Measurements from ENCODE around the gene FIGLA. TPM values are rescaled to one million over a fixed set of nuclear protein-coding genes. Genes with fewer than 3 reads are reported as not detected.
A peak's percentile ranks its signal among the peaks of the same experiment; 100 is the strongest.

Gene FIGLA
- total and polyA plus RNA-seq, 2 of the 8 experiments (the other 6 are each of a cell fraction or from before 2014, with no cell fraction given): not detected

DNA sequence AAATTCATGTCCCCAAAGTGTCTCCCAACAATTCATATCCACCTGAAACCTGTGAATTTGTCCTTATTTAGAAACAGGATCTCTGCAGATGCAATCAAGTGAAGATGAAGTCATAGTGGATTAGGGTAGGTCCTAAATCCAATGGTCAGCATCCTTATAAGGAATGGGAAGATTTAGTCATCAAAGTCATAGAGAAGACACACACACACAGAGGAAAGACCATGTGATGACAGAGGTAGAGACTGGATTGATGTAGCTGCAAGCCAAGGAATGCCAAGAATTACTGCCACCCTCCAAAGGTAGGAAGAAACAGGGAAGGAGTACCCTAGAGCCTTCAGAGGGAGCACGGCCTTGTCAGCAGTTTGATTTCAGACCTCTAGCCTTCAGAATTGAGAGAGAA, 40.1 kb downstream of the FIGLA start:
- peaks cover 0 to 4% of the 10 kb centered on the region in 2 experiments; a peak in 1 of 4 replicates for H3K9me3 ChIP-seq (ENCODE audit: insufficient read depth in 2 of 2, low read depth in 1 of 2, low read length in 1 of 2)
- H2AFZ ChIP-seq (ENCODE audit: low read length): no peak overlapping the region
- peaks cover 1 to 23% (median 16%) of the 10 kb centered on the region in 4 experiments; a peak in 6 of 7 replicates for H3K4me1 ChIP-seq (replicated peaks in 1 of 4; ENCODE audit: control insufficient read depth in 3 of 4, insufficient read depth in 4 of 4, low read length in 3 of 4)
- WGBS, 2 experiments (ENCODE audit: extremely low coverage in 1 of 2, insufficient coverage in 1 of 2, insufficient read length in 1 of 2, insufficient replicate concordance in 2 of 2, low coverage in 1 of 2, low lambda C conversion rate in 2 of 2, missing lambda C conversion rate in 1 of 2): 76% methylated on average over 1 of the region's 1 CpG; no CpG with 5 or more reads in 1 of the 2 experiments
- H3K14ac ChIP-seq (ENCODE audit: insufficient read length): no peak overlapping the region
- no peak overlapping the region for H4K91ac ChIP-seq (replicated peaks; ENCODE audit: insufficient read length, low read length)
- H3K23ac ChIP-seq (ENCODE audit: insufficient read length): no peak overlapping the region
- peaks cover 24 to 38% of the 10 kb centered on the region in 2 experiments for H4K20me1 ChIP-seq (replicated peaks in 1 of 2; ENCODE audit: control insufficient read depth in 1 of 2, insufficient read depth in 2 of 2, low read length in 2 of 2)
- no peak overlapping the region for H2BK5ac ChIP-seq (ENCODE audit: low read depth, low read length)
- H2BK20ac ChIP-seq (ENCODE audit: low read length): no peak overlapping the region
- H3K23me2 ChIP-seq (ENCODE audit: low read depth, low read length): peaks cover 2% of the 10 kb centered on the region; the same call in 1 of the 2 replicates
- no peak overlapping the region for H2BK12ac ChIP-seq (ENCODE audit: low read depth, low read length)
- no peaks in the 10 kb centered on the region for H3K27me3 ChIP-seq (replicated peaks in 1 of 4; ENCODE audit: control insufficient read depth in 3 of 4, extremely low read depth in 1 of 4, insufficient read depth in 3 of 4, low read length in 3 of 4)
- H3K4ac ChIP-seq (replicated peaks; ENCODE audit: insufficient read length, low read depth, low read length): no peak overlapping the region
- no peak overlapping the region for H4K8ac ChIP-seq (ENCODE audit: extremely low read depth, insufficient read depth, low read length)
- POLR2A ChIA-PET (ENCODE audit: partially characterized antibody): no interaction called here
- H3K79me1 ChIP-seq (ENCODE audit: low read depth, low read length): peaks cover 28% of the 10 kb centered on the region
- no peak for DNase-seq (ENCODE audit: low read depth in 1 of 2, low spot score in 2 of 2)
- peak overlapping the region; percentile 89; the same call in 1 of the 2 replicates for H2BK15ac ChIP-seq (ENCODE audit: low read length)
- no peak overlapping the region for H3K27ac ChIP-seq (ENCODE audit: low read depth, low read length)
- CTCF ChIA-PET (ENCODE audit: partially characterized antibody): interaction anchor here (0.7 to 4.2 kb wide), 5 partner anchors 9 to 62 kb away, joined by 3 to 18 read pairs (median 3); no protein-coding TSS in a partner anchor
- no peak overlapping the region for H3K56ac ChIP-seq (replicated peaks; ENCODE audit: insufficient read length, low read depth, low read length)
- H4K5ac ChIP-seq (ENCODE audit: insufficient read length, low read depth, low read length): no peak overlapping the region
- peaks cover 18 to 99% of the 10 kb centered on the region in 2 experiments for H3K79me2 ChIP-seq (ENCODE audit: control insufficient read depth in 1 of 2, insufficient read depth in 2 of 2, low read length in 2 of 2)
- no peak overlapping the region for H2BK120ac ChIP-seq (replicated peaks; ENCODE audit: low read depth, low read length)
- no peak overlapping the region for H3K18ac ChIP-seq (ENCODE audit: extremely low read depth, low read length)
- H3K9ac ChIP-seq (replicated peaks in 1 of 4; ENCODE audit: extremely low read depth in 1 of 4, low read depth in 3 of 4, low read length in 3 of 4): no peak overlapping the region
- H3K4me2 ChIP-seq (ENCODE audit: insufficient read depth in 1 of 2, low read depth in 2 of 2, low read length in 2 of 2): no peak overlapping the region
- no peaks in the 10 kb centered on the region; a peak in 1 of 8 replicates for H3K36me3 ChIP-seq (ENCODE audit: control insufficient read depth in 2 of 4, insufficient read depth in 4 of 4, low read length in 3 of 4)
- no peak for FAIRE-seq
- no peak overlapping the region for H2AK5ac ChIP-seq (ENCODE audit: low read depth, low read length)
- no peak overlapping the region for H3K4me3 ChIP-seq (ENCODE audit: extremely low read depth in 1 of 4, insufficient read depth in 2 of 4, low read depth in 3 of 4, low read length in 4 of 4)
- TF ChIP-seq RBBP5 (IDR thresholded peaks at IDR 0.05; ENCODE audit: borderline replicate concordance, low read depth, low read length): no peak
- TF ChIP-seq, protein P1, sequence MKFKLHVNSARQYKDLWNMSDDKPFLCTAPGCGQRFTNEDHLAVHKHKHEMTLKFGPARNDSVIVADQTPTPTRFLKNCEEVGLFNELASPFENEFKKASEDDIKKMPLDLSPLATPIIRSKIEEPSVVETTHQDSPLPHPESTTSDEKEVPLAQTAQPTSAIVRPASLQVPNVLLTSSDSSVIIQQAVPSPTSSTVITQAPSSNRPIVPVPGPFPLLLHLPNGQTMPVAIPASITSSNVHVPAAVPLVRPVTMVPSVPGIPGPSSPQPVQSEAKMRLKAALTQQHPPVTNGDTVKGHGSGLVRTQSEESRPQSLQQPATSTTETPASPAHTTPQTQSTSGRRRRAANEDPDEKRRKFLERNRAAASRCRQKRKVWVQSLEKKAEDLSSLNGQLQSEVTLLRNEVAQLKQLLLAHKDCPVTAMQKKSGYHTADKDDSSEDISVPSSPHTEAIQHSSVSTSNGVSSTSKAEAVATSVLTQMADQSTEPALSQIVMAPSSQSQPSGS (IDR thresholded peaks at IDR 0.05; ENCODE audit: low read length): no peak
- TF ChIP-seq, protein P2, sequence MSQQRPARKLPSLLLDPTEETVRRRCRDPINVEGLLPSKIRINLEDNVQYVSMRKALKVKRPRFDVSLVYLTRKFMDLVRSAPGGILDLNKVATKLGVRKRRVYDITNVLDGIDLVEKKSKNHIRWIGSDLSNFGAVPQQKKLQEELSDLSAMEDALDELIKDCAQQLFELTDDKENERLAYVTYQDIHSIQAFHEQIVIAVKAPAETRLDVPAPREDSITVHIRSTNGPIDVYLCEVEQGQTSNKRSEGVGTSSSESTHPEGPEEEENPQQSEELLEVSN (IDR thresholded peaks at IDR 0.05): no peak
